PC-9 (cell line): ENCODE data around the gene DNMT3L.
"Not testable (repeated sequence)": the region's sequence is repeated elsewhere in the genome, so short reads cannot be mapped to it uniquely, and the experiment has no call there.

ENCODE experiments used
- EZH2 ChIP-seq: fragments of 200-600 bp; sonication (generic); IDR thresholded peaks from 2 replicates; pipeline ENCODE4 v1.8.0; 2017; ENCODE audit warnings: antibody characterized with exemption, low read depth
- TF ChIP-seq, protein P1 (sequence below): fragments of 200-600 bp; sonication (generic); conservative IDR thresholded peaks from 2 replicates; pipeline ENCODE4 v1.6.1; 2017; ENCODE audit warnings: mixed run types, antibody characterized with exemption, mild to moderate bottlenecking, moderate library complexity

DNA sequence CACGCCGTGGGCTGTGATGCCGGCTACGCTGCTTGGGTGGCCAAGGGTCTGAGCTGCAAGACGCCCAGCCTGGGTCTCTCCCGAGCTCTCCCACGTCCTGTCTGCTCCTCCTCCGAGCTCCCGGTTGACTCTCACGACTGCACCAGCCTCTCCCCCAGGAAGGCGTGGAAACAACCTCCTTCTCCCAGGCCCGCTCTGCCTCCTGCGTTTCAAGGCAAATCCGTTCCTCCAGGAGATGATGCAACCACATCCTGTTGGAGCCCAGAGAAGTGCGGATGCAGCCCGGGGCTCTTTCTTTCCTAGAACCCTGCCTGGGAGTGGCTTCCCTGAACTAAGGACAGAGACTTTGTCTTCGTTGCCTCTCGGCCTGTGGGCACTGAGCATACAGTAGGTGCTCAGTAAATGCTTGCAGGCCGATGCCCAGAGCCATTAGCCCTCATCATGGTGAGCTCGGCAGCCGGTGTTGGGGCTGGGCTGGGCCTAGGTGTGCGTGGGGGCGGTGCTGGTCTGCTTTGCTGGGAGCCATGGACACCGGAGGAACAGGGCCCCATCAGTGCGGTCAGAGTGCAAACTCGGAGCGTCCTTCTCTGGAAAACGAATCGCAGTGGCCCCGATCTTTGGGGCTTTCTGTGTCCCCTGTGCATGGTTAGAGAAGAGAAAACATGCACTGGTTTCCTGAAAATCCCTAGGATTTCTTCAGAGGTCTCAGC lies 59.0 kb downstream of the DNMT3L start:
- TF ChIP-seq, protein P1, sequence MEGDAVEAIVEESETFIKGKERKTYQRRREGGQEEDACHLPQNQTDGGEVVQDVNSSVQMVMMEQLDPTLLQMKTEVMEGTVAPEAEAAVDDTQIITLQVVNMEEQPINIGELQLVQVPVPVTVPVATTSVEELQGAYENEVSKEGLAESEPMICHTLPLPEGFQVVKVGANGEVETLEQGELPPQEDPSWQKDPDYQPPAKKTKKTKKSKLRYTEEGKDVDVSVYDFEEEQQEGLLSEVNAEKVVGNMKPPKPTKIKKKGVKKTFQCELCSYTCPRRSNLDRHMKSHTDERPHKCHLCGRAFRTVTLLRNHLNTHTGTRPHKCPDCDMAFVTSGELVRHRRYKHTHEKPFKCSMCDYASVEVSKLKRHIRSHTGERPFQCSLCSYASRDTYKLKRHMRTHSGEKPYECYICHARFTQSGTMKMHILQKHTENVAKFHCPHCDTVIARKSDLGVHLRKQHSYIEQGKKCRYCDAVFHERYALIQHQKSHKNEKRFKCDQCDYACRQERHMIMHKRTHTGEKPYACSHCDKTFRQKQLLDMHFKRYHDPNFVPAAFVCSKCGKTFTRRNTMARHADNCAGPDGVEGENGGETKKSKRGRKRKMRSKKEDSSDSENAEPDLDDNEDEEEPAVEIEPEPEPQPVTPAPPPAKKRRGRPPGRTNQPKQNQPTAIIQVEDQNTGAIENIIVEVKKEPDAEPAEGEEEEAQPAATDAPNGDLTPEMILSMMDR: not testable (repeated sequence)
- TF ChIP-seq EZH2: not testable (repeated sequence)
